Esophagus muscularis mucosa (tissue), 3 donors: ENCODE results near the gene KCNAB2.

Source experiments
- POLR2A ChIP-seq: fragments of 450-650 bp; IDR thresholded peaks from one replicate; pipeline ENCODE4 v1.6.1; 2017; ENCODE audit warnings: antibody characterized with exemption, moderate library complexity, mild to moderate bottlenecking, low read depth
- TF ChIP-seq, protein P1 (sequence below), 3 experiments: fragments of 200-600 bp in 2 of 3; fragments of 450-650 bp in 1 of 3; sonication (generic) in 2 of 3; IDR thresholded peaks; one replicate each; pipeline ENCODE4 v1.5.1; 2017 to 2019; ENCODE audit warnings: antibody characterized with exemption in 3 of 3, mild to moderate bottlenecking in 2 of 3, moderate library complexity in 1 of 3

DNA sequence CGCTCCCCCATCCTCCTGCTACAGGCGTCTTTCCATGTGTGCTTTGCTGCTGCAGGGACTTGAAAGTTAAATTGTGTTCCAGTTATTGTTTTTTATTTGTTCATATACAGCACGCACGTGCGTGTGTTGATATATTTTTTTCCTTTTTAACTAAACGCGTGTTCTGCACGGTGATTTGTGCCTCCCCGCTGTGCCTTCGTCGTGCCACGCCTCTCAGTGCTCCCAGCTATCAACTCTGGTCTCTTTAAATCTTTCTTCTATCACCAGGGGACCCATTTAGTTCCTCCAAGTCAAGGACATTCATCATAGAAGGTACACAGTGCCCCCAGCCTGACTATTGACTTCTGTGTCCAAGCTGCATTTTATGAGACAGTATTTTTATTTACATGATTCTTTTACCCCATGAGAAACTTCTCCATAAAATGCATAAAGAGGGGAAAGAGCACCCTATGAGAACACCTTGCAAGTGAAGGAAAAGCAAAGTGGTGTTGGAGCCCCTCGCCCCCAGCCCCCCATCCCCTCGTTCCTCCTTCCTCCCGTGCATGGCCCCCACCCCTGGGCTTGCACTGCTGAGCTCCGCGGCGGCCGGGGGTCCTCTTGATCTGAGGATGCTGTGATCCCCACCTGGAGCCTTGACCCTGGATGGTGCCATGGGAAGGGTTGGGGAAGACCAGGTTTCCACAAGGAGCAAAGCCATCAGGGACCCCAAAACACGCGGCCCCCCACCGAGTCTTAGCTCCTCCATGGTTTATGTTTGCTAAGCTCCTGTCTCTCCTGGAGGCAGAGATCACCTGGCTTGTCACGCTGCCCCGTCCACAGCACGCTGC is 45.5 kb downstream of the KCNAB2 start:
- no peak for TF ChIP-seq POLR2A
- TF ChIP-seq, protein P1, sequence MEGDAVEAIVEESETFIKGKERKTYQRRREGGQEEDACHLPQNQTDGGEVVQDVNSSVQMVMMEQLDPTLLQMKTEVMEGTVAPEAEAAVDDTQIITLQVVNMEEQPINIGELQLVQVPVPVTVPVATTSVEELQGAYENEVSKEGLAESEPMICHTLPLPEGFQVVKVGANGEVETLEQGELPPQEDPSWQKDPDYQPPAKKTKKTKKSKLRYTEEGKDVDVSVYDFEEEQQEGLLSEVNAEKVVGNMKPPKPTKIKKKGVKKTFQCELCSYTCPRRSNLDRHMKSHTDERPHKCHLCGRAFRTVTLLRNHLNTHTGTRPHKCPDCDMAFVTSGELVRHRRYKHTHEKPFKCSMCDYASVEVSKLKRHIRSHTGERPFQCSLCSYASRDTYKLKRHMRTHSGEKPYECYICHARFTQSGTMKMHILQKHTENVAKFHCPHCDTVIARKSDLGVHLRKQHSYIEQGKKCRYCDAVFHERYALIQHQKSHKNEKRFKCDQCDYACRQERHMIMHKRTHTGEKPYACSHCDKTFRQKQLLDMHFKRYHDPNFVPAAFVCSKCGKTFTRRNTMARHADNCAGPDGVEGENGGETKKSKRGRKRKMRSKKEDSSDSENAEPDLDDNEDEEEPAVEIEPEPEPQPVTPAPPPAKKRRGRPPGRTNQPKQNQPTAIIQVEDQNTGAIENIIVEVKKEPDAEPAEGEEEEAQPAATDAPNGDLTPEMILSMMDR (IDR thresholded peaks at IDR 0.05): no peak
